ENCODE results near the gene TRPC6.

DNA sequence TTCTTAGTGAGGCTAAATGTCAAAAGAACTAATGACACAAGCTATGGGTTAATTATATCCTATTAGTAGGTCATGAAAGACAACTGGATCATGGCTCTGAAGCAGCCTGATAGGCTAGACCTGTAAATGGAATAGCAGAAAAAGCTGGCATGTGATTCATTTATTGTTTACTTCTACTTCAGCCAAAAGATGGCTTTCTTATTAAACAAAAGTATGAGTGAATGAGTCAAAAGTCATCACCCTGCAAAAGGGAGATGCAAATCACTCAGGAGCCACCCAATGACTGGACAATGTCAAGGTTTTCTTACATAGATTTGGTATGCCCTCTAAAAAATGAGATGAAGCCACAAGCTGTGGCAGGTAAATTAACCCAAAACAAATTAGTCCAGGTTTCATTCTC is 138.0 kb downstream of the TRPC6 start:
- TF ChIP-seq, protein P1, sequence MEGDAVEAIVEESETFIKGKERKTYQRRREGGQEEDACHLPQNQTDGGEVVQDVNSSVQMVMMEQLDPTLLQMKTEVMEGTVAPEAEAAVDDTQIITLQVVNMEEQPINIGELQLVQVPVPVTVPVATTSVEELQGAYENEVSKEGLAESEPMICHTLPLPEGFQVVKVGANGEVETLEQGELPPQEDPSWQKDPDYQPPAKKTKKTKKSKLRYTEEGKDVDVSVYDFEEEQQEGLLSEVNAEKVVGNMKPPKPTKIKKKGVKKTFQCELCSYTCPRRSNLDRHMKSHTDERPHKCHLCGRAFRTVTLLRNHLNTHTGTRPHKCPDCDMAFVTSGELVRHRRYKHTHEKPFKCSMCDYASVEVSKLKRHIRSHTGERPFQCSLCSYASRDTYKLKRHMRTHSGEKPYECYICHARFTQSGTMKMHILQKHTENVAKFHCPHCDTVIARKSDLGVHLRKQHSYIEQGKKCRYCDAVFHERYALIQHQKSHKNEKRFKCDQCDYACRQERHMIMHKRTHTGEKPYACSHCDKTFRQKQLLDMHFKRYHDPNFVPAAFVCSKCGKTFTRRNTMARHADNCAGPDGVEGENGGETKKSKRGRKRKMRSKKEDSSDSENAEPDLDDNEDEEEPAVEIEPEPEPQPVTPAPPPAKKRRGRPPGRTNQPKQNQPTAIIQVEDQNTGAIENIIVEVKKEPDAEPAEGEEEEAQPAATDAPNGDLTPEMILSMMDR (IDR thresholded peaks at IDR 0.05), result no peak
- no peak for TF ChIP-seq POLR2AphosphoS5 (IDR thresholded peaks at IDR 0.05)
- TF ChIP-seq POLR2A (IDR thresholded peaks at IDR 0.05; ENCODE audit: low read depth), result no peak
- no peak for TF ChIP-seq EP300 (IDR thresholded peaks at IDR 0.05)

Measured in esophagus muscularis mucosa (tissue), 4 donors.